NCI-H2227 (cell line): ENCODE measurements around the gene ERCC5.

ENCODE experiments used
- DNase-seq: peaks from one replicate; lab custom pipeline; 2025; ENCODE audit not compliant: unreplicated experiment; lab: John Stamatoyannopoulos, UW

ERCC5 gene

DNA sequence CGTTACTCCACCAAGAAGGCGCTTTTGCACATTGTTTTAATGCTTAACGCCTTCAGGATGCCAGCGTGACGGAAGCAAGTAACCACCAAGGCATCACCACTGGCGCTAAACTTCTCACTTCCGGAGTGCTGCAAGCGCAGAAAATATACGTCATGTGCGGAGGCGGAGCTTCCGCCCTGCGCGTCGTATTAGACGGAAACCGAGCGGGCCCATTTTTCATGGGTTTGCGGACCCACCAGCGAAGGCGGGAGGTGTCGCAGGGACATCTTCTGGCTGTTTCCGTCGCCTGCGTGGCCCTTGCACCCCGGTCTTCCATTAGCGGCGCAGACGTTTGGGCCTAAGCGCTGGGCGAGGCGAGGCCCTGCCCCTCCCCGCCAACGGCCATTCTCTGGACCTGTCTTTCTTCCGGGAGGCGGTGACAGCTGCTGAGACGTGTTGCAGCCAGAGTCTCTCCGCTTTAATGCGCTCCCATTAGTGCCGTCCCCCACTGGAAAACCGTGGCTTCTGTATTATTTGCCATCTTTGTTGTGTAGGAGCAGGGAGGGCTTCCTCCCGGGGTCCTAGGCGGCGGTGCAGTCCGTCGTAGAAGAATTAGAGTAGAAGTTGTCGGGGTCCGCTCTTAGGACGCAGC lies at the start of gene ERCC5:
Gene ERCC5, plus strand, starts transcription at position 403 of the 631 bp plus-strand sequence. CDS start 235 bp downstream, outside the sequence.
- peak; percentile 95 for DNase-seq

DNA sequence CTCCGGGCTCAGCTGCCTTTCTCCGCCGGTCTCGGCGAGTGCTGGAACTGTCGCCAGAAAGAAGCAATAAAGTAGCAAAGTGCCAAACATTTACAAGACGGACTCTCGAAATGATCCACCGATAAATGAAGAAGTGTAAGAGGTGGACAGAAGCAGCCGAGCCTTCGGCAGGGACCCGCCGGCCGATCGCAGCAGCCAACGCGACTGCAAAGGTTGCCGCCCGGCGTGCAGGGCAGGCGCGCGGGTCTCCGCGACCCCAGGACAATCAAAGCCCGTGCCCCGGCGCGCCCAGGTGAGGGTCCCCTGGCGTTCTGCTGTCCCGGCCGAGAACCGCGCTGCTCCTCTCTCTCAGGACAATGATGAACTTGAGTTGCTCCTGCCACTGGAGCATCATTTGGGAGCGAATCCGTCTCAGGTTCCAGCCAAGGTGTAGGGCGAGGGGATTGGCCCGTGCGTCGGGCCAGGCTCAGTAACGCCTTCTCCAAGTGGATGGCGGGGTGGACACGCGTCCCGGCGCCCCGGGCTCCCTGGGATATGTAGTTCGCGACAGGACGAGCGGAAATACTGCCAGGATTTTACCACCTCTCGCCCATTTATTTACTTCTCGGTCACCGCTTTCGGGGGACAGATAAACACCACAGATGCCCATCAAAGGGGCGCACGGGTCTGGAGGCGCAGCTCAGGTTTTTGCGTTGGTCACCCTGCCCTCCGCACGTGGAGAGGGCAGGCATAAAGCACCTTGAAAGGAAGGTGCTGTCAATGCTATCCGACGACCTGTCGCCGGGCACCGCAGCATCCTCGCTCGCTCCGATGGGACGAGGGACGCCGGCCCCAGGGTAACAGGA lies 47.0 kb upstream of the ERCC5 start, which contains the start of the genes BIVM and POGLUT2:
Gene BIVM, plus strand, starts transcription at position 539 of the 845 bp plus-strand sequence. CDS start 8,149 bp downstream, outside the sequence.
Gene POGLUT2, minus strand, starts transcription at position 396 of the 845 bp plus-strand sequence. Its CDS starts 306 bp downstream, at position 90.
- peak; percentile 87 for DNase-seq

DNA sequence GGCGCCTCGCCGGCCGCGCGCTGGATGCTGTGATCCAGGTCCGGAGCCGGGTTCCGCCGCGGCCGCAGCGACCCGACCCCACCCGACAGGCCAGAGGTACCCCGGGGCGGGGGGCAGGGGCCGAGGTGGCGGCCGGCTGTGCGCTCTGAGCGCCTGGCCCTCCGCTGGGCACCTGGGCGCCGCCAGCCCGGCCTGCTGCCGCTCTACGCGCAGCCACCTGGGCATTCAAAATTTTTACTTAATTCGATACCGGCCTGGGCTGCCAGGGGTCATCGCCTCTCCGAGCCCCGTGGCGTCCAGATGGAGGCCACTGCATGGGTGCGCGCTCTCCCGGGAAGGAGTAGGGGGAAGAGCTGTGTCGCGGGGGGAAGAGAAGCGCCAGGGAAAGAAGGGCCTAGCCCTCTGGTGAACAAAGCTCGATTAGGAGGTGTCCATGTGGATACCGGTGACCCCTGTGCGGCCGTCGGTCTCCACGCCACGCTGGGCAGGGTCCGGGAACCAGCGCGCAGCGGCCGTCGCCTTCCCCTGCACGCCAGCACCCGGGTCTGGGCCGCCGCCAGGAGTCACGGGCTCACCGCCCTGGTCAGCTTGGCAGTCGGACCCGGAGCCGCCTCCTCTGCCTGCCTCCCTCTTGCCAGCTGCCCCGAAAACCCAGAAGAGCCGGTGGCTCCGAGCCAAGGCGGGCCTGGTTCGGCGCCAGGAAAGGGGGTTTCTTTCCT lies 46.2 kb upstream of the ERCC5 start:
- DNase-seq: no peak

DNA sequence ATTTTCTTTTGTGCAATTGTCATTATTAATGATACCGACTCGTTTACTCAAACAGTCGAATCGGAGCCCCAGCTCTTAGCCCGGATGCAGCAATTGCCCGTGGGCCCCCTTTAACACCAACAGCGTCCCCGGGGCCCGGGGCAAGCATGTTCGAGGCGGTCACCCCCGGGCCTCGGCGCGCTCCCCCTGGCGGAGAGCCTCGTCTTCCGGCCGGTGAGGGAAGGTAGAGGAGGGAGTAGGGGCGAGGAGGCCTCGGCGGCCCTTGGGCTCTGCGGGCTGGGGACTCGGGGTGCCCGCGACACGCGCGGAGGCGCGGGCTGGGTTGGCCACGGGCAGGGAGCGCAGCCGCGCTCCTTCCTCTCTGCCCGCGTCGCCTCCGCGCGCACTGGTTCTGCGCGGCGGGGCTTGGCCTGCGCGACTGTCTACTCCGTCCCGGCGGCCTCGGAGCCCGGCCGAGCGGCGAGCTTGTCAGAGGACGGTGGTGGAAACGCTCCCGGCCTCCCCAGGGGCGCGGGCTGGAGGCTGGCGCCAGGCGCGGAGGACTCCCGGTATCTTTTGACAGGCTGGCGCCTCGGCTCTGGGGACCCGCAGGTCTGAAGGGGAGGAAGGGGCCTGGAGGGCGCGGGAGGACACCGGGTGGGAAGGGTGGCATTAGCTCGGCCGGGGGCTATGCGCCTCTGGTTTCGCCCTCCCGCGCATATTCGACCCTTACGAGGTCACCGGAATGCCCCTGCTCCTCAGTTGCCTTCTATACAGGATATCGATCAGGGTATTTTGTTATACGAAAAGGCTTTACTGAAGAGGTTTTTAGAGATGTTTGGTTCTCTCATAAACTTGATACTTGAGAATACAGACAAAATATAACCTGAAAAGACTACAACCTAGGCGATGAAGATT lies 45.4 kb upstream of the ERCC5 start:
- peak; percentile 81 for DNase-seq

DNA sequence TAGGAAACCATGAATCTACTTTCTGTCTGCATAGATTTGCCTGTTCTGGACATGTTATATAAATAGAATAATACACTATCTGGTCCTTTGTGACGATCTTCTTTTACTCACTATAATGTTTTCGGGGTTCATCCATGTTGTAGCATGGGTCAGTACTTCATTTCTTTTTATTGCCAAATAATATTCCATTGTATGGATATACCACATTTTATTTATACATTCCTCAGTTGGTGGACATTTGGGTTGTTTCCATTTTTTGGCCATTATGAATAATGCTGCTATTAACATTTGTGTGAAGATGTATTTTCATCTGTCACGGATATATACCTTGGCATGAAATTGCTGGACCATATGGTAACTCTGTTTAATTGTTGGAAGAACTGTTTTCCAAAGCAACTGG lies 40.2 kb upstream of the ERCC5 start:
- no peak for DNase-seq

DNA sequence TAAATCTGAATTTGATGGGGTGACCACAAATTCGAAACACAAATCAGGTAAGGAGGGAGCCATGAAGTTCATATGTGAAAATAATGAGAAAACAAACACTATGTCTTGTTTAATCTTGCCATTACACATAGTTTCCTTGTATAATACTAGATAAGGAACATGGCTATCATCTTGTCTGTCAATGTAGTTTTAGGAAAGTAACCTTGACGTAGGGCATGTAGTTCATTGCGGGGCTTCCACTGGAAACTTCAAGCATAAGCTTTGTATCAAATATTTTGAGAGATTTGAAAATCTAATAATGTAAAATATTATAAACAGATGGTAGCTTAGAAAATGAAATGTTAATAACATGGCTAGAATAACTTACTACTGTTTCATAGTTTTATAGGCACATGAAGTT lies 38.1 kb upstream of the ERCC5 start:
- DNase-seq: no peak

DNA sequence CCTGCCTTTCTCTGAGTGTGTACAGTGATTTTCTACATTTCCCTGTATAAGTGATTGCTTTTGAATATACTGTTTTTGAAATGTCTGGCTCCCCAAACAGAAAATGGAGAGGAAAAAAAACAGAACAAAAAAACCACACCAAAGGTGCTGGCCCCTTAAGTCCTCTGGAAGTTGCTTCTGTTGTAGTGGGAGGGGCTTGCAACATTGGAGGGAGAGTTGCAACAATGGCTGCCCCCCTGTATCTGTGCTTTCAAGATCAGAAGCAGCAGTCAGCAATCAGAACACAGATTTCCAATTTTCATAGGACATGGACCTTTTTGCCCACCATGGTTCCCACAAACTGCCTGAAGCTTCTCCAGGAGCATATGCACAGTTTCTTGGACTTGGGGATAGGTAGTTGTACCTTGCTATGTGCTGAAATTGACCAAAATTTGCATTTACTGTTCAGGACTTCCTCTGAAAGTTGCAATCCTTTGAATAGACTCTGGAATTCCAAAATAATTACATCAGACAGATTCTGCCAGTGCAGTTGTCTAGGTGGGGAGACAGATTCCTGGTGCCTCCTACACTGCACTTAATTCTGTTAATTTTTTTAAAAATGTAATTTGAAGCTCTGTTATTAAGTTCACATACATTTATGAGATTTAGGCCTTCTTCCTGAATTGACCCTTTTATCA lies 33.1 kb upstream of the ERCC5 start:
- DNase-seq: no peak

DNA sequence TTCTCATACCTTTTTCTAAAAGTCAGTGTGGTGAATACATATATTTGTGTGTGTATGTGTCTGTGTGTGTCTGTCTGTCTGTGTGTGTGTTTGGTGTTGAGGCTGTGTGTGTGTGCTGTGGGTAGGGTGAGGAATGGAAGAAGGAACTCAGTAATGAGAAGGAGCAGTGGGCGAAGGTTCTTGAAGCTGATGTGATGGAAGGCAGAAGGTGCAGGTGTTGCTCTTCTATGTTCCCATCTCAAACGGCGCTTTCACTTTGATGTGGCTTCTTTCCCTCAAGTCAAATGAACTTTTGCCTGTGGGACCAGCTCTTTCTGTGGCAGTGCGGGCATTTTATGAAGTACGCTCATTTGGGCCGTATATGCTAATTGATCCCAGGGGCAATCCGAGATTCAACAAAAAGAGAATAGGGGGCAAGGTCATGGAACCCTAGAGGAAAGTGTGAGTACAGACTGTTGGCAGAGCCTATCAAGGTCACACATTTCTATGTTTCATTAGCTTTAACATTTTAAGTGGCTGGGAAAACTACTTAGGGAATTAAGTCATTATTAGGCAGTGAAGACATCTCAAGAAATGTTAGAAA lies 31.7 kb upstream of the ERCC5 start:
- no peak for DNase-seq

DNA sequence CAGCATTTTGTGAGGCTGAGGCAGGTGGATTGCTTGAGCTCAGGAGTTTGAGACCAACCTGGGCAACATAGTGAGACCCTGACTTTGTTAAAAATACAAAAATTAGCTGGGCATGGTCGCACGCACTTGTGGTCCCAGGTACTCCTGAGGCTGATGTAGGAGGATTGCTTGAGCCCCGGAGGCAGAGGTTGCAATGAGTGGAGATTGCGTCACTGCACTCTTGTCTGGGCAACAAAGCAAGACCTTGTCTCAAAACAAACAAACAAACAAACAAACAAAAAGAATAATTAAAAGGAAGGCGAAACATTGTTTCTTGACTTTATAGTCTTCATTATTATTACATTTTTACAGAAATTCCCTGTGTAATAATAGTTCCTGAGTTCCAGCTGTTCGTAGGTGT lies 31.0 kb upstream of the ERCC5 start:
- DNase-seq: no peak

DNA sequence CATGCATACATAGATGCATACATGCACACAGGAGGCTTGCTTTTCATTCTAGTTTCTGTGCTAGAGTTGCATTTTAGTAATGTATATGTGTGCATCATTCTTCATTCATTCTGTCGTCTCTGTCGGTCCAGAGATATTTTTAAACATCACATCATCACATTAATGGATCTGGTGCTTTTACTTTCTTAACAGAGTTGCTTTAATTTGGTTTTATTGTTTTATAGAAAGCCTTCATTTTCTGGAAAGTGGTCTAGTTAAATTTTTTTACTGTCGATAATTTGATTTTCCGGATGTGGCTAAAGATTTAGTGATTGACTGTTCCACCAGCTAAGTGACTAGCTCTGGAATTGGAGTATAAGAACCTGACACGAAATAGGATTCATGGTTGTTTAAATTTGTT lies 30.0 kb upstream of the ERCC5 start:
- no peak for DNase-seq

DNA sequence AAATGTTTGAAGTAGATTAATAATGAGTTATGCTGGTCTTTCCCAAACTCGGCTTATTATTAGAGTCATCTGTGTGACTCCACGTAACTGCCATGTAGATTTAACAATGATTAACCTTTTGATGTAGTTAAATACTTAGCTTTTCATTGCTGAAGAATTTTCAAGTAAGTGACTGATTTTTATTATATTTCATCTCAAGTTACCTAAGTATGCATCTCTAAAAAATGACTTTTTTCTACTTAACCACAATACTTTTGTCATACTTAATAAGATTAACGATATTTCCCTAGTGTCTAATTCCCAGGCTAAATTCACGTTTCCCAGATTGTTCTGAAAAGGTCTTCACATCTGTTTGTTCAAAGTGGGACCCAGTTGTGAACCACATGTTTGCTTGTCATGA lies 29.1 kb upstream of the ERCC5 start:
- DNase-seq: no peak

DNA sequence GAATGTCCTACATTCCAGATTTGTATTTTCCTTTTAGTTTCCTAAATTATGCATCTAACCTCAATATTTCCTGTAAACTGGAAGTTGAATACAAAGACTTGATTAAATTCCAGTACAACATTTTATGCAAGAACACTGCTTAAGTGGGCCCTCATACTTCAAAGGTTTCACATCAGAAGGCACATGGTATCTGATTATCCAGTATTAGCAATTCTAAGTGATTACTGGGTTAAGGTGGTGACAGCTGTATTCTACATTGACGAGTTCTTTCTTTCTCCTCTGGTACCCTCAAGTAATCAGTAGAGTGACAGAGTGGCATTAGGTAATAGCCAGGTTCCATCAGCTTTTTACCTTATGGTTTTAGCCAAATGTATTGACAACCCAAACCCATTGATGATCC lies 28.6 kb upstream of the ERCC5 start:
- DNase-seq: no peak

DNA sequence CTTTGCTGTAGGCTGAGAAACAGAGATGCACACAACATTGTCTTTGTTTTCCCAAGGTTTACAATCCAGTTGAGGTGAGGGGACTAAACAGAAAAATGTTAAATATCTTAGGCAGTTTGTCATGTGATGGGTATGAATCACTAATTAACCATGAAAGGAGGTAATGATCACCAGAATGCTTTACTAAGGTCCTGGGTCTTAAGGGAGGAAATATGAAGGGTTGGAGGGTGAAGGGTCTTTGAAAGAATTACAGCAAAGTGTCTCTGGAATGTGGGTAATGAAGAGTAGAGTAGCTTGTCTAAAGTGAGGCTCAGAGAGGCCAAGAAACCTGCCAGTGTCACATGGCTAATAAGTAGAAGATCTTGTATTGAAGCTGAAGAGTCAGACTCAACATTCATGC lies 27.9 kb upstream of the ERCC5 start:
- DNase-seq: no peak

DNA sequence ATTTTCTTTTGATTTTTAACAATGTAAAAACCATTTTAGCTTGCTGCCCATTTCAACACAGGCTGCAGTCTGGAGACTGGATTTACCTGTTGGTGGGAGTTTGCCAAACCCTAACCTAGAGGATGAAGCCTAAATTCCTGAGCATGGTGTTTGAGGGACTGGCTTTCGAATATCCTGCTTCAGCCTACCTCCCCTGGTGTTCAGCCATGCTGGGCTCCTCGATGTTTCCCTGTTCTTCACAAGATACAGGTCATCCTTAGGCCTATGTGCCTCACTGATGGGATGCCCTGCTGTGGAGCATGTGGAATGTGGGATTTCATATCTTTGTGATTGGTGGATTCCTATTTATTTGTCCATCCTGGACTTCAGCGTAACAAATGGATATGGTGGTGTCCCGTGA lies 20.4 kb upstream of the ERCC5 start:
- no peak for DNase-seq

DNA sequence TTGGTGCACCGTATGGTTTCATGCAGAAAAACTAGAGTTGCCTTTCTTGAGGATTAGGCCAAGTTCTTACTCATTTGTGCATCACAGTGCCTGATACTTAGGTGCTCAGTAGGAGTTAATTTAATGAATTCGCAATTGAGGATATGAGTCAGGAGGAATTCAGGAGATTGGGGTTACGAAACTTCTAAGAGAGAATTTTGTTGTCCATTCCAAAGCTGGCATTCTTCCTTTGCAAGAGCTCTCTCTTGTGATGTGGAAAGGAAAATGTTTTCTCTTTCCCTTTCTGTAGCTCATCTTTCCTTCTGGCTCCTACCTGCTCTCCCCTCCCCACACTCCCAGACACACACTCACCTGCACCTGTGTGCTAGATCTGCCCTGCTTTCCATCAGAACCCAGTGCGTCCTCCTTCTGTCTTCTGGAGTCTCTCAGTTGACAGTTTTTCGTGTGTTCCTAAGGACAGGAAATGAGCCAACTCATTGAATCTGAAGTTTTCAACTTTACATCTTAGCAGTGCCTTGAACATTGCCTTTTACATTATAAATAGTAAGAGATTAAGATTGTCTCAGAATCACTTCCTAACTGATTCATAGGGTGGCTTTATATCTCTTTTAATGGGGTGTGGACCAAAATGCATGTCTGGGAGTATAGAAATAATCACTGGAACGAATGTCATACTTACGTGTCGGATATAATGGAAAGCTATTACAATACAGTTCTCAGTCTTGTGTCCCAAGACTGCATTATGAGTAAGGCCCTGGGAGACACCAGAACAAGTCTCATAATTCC lies 19.7 kb upstream of the ERCC5 start:
- DNase-seq: no peak

DNA sequence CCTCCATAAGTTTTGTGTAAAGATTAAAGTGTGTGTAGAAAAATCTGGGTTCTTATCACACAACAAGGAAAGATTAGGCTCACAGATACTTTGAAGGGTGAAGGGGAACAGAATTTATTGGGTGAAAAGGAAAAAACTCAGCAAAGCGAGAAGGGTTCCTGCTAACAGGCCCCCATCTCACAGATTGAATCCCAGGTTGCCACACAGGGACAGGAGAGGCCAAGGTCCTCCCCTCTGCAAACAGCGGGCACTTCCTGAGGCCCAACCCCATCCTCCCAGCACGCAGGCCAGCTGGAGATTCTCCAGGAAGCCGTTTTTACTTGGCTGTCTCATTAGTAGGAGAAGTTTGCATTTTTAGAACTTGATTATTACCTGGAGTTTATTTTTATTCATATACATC lies 15.2 kb upstream of the ERCC5 start:
- no peak for DNase-seq

DNA sequence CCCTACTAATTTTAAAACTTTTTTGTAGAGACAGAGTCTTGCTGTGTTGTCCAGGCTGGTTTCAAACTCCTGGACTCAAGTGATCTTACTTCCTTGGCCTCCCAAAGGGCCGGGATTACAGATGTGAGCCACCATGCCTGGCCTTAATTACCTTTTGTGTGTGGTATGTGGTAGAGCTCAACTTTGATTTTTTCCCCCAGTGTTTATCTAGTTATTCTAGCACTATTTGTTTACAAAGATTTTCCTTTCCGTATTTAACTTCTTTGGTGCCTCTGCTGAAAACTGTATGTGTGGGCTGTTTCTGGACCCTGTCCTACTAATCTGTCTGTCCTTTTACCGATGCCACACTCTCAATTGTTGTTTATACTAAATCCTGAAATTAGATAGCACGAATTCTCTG lies 9.4 kb upstream of the ERCC5 start:
- no peak for DNase-seq

DNA sequence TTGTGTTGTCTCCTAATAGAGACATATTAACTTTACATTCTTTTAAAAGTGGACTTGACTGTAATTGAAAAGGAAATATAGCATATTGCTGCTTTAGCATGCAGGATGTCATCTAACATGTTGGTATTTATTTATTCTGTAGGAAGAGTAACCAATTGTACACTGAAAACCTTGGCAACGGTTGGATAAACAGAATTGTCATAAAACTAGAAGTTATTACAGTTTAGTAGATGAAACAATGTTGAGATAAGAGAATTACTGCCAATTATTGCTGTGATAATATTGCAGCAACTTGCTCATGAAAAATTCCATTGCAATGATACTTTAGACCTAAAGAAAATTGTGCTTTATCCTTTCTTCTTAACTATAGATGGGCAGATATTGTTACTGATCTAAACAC lies 7.6 kb upstream of the ERCC5 start:
- DNase-seq: no peak

DNA sequence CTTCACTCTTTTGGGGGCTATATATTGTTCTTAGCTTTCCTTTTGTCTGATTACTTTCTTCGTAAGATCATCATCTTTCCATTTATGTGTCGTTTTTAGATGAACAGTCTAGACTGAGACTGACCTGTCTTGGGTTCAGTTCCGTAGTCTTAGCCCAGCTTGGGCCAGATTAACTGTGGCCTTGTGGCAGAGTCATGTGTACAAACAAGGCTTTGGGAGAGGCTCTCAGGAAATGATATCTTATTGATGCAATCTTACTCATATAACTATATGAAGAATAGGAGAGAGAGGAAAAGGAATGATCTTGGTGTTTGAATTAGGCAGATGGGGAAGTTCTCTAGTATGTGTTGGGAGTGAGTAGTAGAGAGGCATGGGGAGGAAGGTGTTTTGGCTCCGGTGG lies 6.8 kb upstream of the ERCC5 start:
- DNase-seq: no peak
